SK-N-SH (cell line): Measurements from ENCODE around the gene GANAB. TPM values are rescaled to one million over a fixed set of nuclear protein-coding genes. Genes with fewer than 3 reads are reported as not detected.

ENCODE experiments used
- CTCF ChIA-PET: fragments of 300-600, 350-600 bp; formaldehyde crosslinking; extraction: SDS; loops from one replicate; lab custom pipeline; 2021; lab: Yijun Ruan, JAX
- POLR2A ChIA-PET: fragments of 350-600 bp; sonication (Branson Sonifier 250); formaldehyde crosslinking; extraction: SDS; loops from one replicate; lab custom pipeline; 2020; ENCODE audit warnings: antibody characterized with exemption, inconsistent platforms; lab: Yijun Ruan, JAX
- DNase-seq: peaks from one replicate; pipeline ENCODE4 v3.0.0; 2012
- H2AFZ ChIP-seq: fragments of 200-600 bp; sonication (generic); 2 replicates; pipeline ENCODE4 v1.8.1; 2016; ENCODE audit warnings: antibody characterized with exemption, mild to moderate bottlenecking, low read depth
- H3F3A ChIP-seq: fragments of 200-600 bp; sonication (generic); replicated peaks from 2 replicates; pipeline ENCODE3; 2016; ENCODE audit warnings: antibody characterized with exemption, mild to moderate bottlenecking; ENCODE audit not compliant: insufficient read depth
- H3K27ac ChIP-seq, 2 experiments: fragments of 200-500 bp in 1 of 2; fragments of 200-600 bp in 1 of 2; sonication (Bioruptor generic) in 1 of 2; sonication (generic), shearing (Covaris generic) in 1 of 2; 2 replicates each; pipeline versions ENCODE4 v1.5.1 to v1.6.1; 2014 to 2016; ENCODE audit warnings: low read depth in 2 of 2, inconsistent platforms in 1 of 2, low read length in 1 of 2, mild to moderate bottlenecking in 1 of 2, mixed read lengths in 1 of 2
- H3K27me3 ChIP-seq: fragments of 200-600 bp; sonication (generic), shearing (Covaris generic); 2 replicates; pipeline ENCODE4 v1.6.1; 2016; ENCODE audit warnings: mixed run types; ENCODE audit not compliant: insufficient read depth
- H3K36me3 ChIP-seq, 2 experiments: fragments of 200-500 bp in 1 of 2; fragments of 200-600 bp in 1 of 2; sonication (Bioruptor generic) in 1 of 2; sonication (generic) in 1 of 2; replicated peaks in 1 of 2; 2 replicates each; pipeline versions ENCODE3 to v1.5.1; 2014 to 2016; ENCODE audit warnings: low read length in 1 of 2, mild to moderate bottlenecking in 1 of 2; ENCODE audit not compliant: insufficient read depth in 2 of 2, control insufficient read depth in 1 of 2
- H3K4me1 ChIP-seq, 2 experiments: fragments of 200-500 bp in 1 of 2; fragments of 200-600 bp in 1 of 2; sonication (Bioruptor generic) in 1 of 2; sonication (generic), shearing (Covaris generic) in 1 of 2; 2 replicates each; pipeline versions ENCODE4 v1.5.1 to v1.6.1; 2014 to 2016; ENCODE audit warnings: low read depth in 1 of 2, low read length in 1 of 2, mixed run types in 1 of 2; ENCODE audit not compliant: insufficient read depth in 2 of 2, control insufficient read depth in 1 of 2
- H3K4me2 ChIP-seq: fragments of 200-600 bp; sonication (generic), shearing (Covaris generic); 2 replicates; pipeline ENCODE4 v1.6.1; 2017; ENCODE audit warnings: mixed run types
- H3K4me3 ChIP-seq, 2 experiments: fragments of 200-500 bp in 1 of 2; fragments of 200-600 bp in 1 of 2; sonication (Bioruptor generic) in 1 of 2; sonication (generic), shearing (Covaris generic) in 1 of 2; 2 replicates each; pipeline versions ENCODE4 v1.5.1 to v1.8.1; 2014 to 2016; ENCODE audit warnings: low read depth in 2 of 2, inconsistent platforms in 1 of 2, low read length in 1 of 2, mild to moderate bottlenecking in 1 of 2, mixed read lengths in 1 of 2, moderate library complexity in 1 of 2
- H3K79me2 ChIP-seq: fragments of 200-600 bp; sonication (generic); 2 replicates; pipeline ENCODE4 v1.8.1; 2017; ENCODE audit warnings: mild to moderate bottlenecking; ENCODE audit not compliant: insufficient read depth
- H3K9ac ChIP-seq: fragments of 200-600 bp; sonication (generic); 2 replicates; pipeline ENCODE4 v1.6.1; 2017; ENCODE audit warnings: mixed run types
- H3K9me2 ChIP-seq: fragments of 200-600 bp; sonication (generic); 2 replicates; pipeline ENCODE4 v1.6.1; 2017; ENCODE audit warnings: mixed run types
- H3K9me3 ChIP-seq: fragments of 200-600 bp; sonication (generic); 2 replicates; pipeline ENCODE4 v1.6.1; 2017; ENCODE audit warnings: mixed run types, mild to moderate bottlenecking, moderate library complexity
- H4K20me1 ChIP-seq: fragments of 200-600 bp; sonication (generic); 2 replicates; pipeline ENCODE4 v1.6.1; 2017; ENCODE audit warnings: mild to moderate bottlenecking, mixed run types; ENCODE audit not compliant: insufficient read depth
- CHD2 ChIP-seq: fragments of 150-350 bp; IDR thresholded peaks from 2 replicates; pipeline ENCODE4 v1.6.1; 2018; ENCODE audit warnings: low read length; ENCODE audit not compliant: partially characterized antibody
- ELF1 ChIP-seq: IDR thresholded peaks from 2 replicates; pipeline ENCODE4 v1.4.0; 2012
- EP300 ChIP-seq, 2 experiments: IDR thresholded peaks; 2 replicates each; pipeline versions ENCODE4 v1.4.0 to v1.6.1; 2012; ENCODE audit warnings: borderline replicate concordance in 1 of 2, low read depth in 1 of 2, low read length in 1 of 2
- FOSL2 ChIP-seq: IDR thresholded peaks from 2 replicates; pipeline ENCODE4 v1.4.0; 2012; ENCODE audit warnings: low read depth, mild to moderate bottlenecking, moderate library complexity, borderline replicate concordance
- GATA2 ChIP-seq: sonication (generic); formaldehyde crosslinking; IDR thresholded peaks from 2 replicates; pipeline ENCODE4 v1.5.0; 2020; ENCODE audit warnings: mild to moderate bottlenecking, missing genetic modification reagents
- RAD21 ChIP-seq: IDR thresholded peaks from 2 replicates; pipeline ENCODE4 v1.6.1; 2012; ENCODE audit warnings: mild to moderate bottlenecking, low read length
- RXRA ChIP-seq: IDR thresholded peaks from 2 replicates; pipeline ENCODE4 v1.4.0; 2012; ENCODE audit warnings: low read depth, mild to moderate bottlenecking, borderline replicate concordance
- SMC3 ChIP-seq: IDR thresholded peaks from 2 replicates; pipeline ENCODE4 v1.6.1; 2012; ENCODE audit warnings: low read depth, low read length, improper control_type of control experiment
- TAF1 ChIP-seq: IDR thresholded peaks from 2 replicates; pipeline ENCODE4 v1.6.1; 2012; ENCODE audit warnings: low read depth, mild to moderate bottlenecking, low read length, moderate library complexity, borderline replicate concordance
- TEAD4 ChIP-seq: IDR thresholded peaks from 2 replicates; pipeline ENCODE4 v1.4.0; 2012; ENCODE audit warnings: mild to moderate bottlenecking, borderline replicate concordance; ENCODE audit not compliant: insufficient read depth
- WGBS: methylation state at CpG from one replicate; pipeline ENCODE4 v1.1.6; 2017; ENCODE audit warnings: low lambda C conversion rate; 5-methylcytosine and 5-hydroxymethylcytosine counted together
- polyA plus RNA-seq, 3 experiments: library from polyadenylated mRNA; depleted of rRNA; stranded (reverse); fragments of >200 nt; gene quantifications; 2 replicates each; pipeline ENCODE4 v1.2.3, GENCODE V29; 2012
- TF ChIP-seq, protein P1 (sequence below): IDR thresholded peaks from 2 replicates; pipeline ENCODE4 v1.6.1; 2012; ENCODE audit warnings: mild to moderate bottlenecking, low read depth, low read length, moderate library complexity
- TF ChIP-seq, protein P2 (sequence below): fragments of 150-350 bp; IDR thresholded peaks from 2 replicates; pipeline ENCODE4 v1.6.1; 2017; ENCODE audit warnings: antibody characterized with exemption, low read length, low read depth, borderline replicate concordance
- TF ChIP-seq, protein P3 (sequence below): fragments of 200-600 bp; sonication (generic); IDR thresholded peaks from 2 replicates; pipeline ENCODE4 v1.6.1; 2017; ENCODE audit warnings: antibody characterized with exemption, mild to moderate bottlenecking, moderate library complexity

The GANAB gene
- polyA plus RNA-seq, 1 of the 3 experiments (the other 2 are of a cell fraction): 275 TPM

DNA sequence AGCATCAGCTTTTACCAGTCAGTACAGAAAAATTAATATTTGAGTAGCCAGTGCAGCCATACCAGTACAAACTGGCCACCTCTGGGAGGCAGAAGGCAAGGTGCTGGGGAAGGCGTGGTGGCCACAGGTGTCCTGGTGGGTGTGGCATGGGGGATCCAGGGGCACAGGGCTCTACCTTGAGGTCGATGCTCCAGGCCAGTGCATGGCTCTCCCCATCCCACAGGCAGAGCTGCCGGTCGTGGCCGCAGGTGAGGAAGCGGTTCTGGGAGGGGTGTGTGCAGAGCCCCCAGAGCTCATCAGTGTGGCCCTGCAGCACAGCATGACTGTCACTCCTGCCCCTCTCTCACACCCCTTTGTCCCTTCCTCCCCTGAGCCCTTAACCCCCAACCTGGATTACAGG, 40.9 kb downstream of the GANAB start:
- CTCF ChIA-PET: no interaction called here
- Histone ChIP-seq H3K79me2 (peaks cover 16% of the 10 kb centered on the region), H3K27me3 (no peaks in the 10 kb centered on the region)
- POLR2A ChIA-PET: interaction anchor here (1.5 kb wide), 1 partner anchor 16 kb away, joined by 3 read pairs; no protein-coding TSS in a partner anchor
- TF ChIP-seq CHD2: no peak
- no peak for TF ChIP-seq TEAD4
- TF ChIP-seq EP300 (IDR thresholded peaks at IDR 0.05; ENCODE audit: borderline replicate concordance in 1 of 2, low read depth in 1 of 2, low read length in 1 of 2): no peak
- TF ChIP-seq, protein P1, sequence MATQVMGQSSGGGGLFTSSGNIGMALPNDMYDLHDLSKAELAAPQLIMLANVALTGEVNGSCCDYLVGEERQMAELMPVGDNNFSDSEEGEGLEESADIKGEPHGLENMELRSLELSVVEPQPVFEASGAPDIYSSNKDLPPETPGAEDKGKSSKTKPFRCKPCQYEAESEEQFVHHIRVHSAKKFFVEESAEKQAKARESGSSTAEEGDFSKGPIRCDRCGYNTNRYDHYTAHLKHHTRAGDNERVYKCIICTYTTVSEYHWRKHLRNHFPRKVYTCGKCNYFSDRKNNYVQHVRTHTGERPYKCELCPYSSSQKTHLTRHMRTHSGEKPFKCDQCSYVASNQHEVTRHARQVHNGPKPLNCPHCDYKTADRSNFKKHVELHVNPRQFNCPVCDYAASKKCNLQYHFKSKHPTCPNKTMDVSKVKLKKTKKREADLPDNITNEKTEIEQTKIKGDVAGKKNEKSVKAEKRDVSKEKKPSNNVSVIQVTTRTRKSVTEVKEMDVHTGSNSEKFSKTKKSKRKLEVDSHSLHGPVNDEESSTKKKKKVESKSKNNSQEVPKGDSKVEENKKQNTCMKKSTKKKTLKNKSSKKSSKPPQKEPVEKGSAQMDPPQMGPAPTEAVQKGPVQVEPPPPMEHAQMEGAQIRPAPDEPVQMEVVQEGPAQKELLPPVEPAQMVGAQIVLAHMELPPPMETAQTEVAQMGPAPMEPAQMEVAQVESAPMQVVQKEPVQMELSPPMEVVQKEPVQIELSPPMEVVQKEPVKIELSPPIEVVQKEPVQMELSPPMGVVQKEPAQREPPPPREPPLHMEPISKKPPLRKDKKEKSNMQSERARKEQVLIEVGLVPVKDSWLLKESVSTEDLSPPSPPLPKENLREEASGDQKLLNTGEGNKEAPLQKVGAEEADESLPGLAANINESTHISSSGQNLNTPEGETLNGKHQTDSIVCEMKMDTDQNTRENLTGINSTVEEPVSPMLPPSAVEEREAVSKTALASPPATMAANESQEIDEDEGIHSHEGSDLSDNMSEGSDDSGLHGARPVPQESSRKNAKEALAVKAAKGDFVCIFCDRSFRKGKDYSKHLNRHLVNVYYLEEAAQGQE: no peak
- no peak for TF ChIP-seq RAD21
- no peak for TF ChIP-seq FOSL2
- TF ChIP-seq, protein P2, sequence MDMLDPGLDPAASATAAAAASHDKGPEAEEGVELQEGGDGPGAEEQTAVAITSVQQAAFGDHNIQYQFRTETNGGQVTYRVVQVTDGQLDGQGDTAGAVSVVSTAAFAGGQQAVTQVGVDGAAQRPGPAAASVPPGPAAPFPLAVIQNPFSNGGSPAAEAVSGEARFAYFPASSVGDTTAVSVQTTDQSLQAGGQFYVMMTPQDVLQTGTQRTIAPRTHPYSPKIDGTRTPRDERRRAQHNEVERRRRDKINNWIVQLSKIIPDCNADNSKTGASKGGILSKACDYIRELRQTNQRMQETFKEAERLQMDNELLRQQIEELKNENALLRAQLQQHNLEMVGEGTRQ: no peak
- TF ChIP-seq TAF1: no peak
- TF ChIP-seq RXRA: no peak
- no peak for TF ChIP-seq SMC3
- no peak for TF ChIP-seq ELF1
- no peak for TF ChIP-seq GATA2 (CRISPR knock-in tag)
- TF ChIP-seq, protein P3, sequence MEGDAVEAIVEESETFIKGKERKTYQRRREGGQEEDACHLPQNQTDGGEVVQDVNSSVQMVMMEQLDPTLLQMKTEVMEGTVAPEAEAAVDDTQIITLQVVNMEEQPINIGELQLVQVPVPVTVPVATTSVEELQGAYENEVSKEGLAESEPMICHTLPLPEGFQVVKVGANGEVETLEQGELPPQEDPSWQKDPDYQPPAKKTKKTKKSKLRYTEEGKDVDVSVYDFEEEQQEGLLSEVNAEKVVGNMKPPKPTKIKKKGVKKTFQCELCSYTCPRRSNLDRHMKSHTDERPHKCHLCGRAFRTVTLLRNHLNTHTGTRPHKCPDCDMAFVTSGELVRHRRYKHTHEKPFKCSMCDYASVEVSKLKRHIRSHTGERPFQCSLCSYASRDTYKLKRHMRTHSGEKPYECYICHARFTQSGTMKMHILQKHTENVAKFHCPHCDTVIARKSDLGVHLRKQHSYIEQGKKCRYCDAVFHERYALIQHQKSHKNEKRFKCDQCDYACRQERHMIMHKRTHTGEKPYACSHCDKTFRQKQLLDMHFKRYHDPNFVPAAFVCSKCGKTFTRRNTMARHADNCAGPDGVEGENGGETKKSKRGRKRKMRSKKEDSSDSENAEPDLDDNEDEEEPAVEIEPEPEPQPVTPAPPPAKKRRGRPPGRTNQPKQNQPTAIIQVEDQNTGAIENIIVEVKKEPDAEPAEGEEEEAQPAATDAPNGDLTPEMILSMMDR: no peak
- TF ChIP-seq, all 33 proteins: peak for 0
- Histone ChIP-seq H3K4me3 (no peak overlapping the region), H3K9me2 (no peaks in the 10 kb centered on the region), H3K4me2 (no peak overlapping the region), H3K27ac (no peak overlapping the region), H3K36me3 (peaks cover 21 to 26% of the 10 kb centered on the region in 2 experiments), H3K9me3 (no peaks in the 10 kb centered on the region), H3F3A (peaks cover 6% of the 10 kb centered on the region), H4K20me1 (no peaks in the 10 kb centered on the region), H2AFZ (no peak overlapping the region), H3K9ac (no peak overlapping the region), H3K4me1 (peaks cover 0 to 6% of the 10 kb centered on the region in 2 experiments; a peak in 1 of 4 replicates)
- WGBS: 95% methylated on average over 4 of the region's 6 CpGs
- no peak for DNase-seq
